Measurements from ENCODE around the gene PITPNM1. TPM values are rescaled to one million over a fixed set of nuclear protein-coding genes. Genes with fewer than 3 reads are reported as not detected.
"Not testable (repeated sequence)": the region's sequence is repeated elsewhere in the genome, so short reads cannot be mapped to it uniquely, and the experiment has no call there.

PITPNM1 gene
- polyA plus RNA-seq, 4 donors: 26.9 to 38.6 (median 33.7) TPM

DNA sequence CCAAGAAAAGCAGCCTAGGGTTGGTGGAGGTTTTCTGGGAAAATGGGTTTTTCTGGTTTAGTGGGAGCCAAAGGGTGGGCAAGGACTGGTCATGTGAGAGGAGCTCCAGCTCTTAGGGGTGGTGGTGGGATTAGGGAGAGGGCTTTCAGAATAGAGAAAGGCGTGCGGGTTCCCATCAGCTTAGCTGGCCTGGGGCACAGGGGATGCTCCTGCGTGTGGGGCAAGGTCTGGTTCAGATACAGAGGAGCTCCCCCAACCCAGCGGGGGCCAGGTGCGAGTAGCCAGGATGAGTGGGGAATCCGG is 36.8 kb downstream of the PITPNM1 start:
- no peak for DNase-seq (ENCODE audit: low read depth in 4 of 4, low spot score in 3 of 4)

DNA sequence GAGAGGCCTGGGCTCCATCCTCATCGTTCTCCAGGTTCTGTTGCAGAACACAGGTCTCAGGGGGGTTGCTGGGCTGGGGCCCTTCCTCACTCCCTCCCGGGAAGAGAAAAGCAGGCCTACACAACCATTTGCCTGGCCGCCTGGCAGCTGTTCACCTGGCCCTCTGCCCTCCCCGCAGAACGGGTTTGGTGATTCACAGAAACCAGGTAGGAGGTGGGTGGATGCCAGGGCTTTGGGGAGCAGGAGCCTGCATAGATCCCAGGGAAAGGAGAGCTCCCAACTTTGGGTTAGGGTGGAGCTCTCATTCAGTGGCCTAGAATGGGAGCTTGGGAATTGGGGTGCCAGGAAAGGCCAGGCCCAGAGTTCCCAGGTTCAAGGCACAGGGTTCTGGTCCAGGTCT is 37.1 kb downstream of the PITPNM1 start:
- no peak for DNase-seq (ENCODE audit: low read depth in 4 of 4, low spot score in 3 of 4)

DNA sequence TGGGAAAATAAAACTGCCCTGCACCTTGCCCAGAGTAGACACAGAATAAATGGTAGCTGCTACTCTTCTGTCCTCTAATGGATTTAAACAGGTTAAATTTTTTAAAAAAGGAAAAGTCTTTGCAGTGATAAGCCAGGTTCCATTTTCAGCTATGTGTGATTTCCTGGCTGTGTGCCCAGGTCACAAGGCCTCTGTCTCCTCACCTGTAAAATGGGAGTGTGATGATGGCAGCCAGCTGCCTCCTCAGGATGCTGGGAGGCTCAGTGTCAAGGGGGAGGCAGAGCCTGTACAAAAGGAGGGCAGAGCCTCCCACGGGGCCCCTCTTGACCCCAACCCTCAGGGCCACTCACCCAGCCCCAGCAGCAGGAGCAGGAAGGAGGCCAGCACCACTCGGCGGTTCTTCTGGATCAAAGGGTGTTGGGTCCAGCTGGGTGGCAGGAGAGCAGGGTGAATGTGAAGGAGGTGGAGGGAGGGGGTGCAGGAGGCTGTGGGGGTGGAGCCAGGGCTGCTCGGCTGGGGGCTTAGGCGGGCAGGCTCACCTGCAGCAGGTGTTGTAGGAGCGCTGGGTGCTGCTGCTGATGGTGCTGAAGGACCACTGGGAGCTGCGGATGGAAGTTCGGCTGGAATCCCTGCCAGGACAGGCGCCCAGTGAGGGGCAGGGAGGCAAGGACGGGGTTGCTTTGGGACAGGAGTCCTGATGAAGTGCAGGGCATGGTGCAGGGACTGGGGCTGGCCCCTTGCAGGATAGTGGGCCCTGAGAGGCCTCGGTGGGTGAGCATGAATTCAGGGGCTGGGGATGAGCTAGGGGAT is 38.0 kb downstream of the PITPNM1 start:
- DNase-seq (ENCODE audit: low read depth in 4 of 4, low spot score in 3 of 4): no peak

DNA sequence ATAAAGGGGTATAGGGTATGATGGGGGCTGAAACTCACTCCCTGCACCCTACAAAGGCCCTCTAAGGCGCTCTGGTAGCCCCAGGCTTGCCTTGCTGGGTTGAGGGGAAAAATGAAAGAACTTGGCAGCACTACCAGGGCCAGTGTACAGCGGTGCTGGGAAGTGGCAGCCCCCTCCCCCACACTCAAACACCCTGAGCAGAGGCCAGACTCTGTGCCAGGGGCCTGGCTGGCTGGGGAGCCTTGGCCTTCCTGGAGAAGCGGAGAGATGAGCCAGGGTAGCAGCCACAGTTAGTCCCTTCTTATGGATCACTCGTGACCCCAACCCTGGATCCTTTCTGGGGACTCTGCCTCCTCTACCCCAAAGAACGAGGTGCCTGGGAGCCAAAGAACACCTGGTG is 38.8 kb downstream of the PITPNM1 start:
- DNase-seq (ENCODE audit: low read depth in 4 of 4, low spot score in 3 of 4): no peak

DNA sequence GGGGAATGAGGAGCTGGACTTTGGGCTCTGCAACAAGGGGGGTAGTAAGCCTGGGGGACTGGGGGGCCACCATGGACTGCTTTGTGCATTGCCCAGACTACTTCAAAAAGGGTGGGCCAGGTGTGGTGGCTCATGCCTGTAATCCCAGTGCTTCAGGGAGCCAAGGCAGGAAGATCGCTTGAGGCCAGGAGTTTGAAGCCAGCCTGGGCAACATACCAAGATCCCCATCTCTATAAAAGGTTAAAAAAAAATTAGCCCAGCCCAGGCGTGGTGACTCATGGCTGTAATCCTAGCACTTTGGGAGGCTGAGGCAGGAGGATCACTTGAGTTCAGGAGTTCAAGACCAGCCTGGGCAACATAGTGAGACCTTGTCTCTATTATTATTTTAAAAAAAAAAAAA is 39.6 kb downstream of the PITPNM1 start:
- DNase-seq (ENCODE audit: low read depth in 4 of 4, low spot score in 3 of 4): not testable (repeated sequence)

DNA sequence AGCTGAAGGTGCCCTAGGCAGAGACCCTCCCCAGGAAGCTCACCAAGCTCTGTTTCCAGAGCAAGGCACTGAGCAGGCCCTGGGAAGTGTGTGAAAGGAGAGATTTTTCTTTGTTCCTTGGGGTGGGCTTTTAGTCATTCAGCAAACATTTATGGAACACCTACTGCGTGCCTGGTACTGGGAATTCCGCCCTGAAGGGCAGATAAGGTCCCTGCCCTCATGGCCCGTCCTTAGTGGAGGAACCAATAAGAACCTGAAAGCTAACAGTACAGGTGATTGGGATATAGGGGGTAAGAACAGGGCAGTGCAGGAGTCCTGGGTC is 40.0 kb downstream of the PITPNM1 start:
- DNase-seq (ENCODE audit: low read depth in 4 of 4, low spot score in 3 of 4): no peak

DNA sequence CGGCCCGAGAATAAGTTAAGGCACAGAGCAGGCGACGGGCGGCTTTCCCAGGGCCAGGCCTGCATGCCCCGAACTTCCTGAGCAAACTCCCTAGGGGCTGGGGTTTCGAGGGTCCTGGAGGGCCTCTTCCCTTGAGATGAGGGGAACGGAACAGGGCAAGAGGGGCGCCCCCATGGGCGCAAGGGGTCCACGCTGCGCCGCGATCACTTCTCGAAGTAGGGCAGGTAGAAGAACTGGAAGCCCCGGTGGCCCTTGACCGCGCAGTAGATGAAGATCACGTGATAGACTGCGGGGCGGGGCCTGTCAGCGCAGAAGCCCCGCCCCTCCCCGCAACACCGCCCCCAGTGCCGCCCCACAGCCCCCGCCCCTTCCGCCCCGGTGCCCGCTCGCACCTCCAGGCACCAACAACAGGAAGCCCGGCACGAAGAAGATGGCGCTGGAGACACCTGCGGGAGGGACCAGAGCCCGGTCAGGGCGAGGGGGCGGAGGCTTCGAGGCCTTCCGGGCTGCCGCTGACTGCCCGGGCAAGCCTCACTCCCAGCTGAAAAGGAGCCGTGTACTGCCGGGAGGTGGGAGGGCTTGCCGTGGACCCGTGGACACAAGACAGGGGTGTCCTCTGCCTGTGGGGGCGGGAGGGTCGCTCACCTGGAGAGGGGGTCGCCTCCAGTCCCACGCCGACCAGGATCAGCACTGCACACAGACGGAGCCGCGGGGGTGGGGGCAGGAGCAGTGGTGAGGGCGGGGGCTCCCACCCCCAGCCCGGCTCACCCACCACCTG is 40.6 kb downstream of the PITPNM1 start:
- DNase-seq (ENCODE audit: low read depth in 4 of 4, low spot score in 3 of 4): peak in 3 of 4 donors; percentile 64 to 70 (median 70)

DNA sequence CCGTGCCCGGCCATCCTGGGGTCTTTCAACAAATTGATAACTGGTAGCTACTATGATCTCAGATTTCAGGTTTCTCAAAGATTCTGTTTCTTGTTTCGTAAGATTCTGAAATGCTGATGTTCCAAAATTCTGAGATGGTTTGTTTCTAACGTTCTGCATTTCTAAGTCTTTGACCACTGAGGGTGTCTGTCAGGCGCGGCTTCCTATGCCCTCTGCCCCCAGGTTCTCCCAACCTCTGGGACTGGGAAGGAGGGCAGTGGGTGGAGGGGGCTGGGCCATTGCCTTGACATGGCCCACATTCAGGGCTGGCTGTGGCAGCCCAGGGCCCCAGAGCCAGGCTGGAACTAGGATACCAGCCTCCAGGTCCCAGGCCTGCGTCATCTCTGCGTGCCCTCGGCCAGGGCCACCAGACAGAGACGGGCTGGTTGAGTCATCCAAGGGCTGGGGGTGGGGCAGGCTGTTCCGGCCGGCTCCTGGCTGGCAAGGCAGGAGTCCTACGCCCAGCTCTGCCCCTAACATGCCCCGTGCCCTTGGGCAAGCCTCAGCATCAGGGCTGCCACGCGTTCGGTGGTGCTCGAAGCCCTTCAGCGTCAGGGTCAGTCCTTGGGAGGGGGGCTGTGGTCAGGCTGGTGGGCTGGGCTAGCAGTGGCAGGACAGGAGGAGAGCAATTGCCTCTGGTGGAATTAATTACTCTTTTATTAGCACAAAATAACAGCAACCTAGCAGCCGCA is 41.3 kb downstream of the PITPNM1 start:
- DNase-seq (ENCODE audit: low read depth in 4 of 4, low spot score in 3 of 4): no peak

DNA sequence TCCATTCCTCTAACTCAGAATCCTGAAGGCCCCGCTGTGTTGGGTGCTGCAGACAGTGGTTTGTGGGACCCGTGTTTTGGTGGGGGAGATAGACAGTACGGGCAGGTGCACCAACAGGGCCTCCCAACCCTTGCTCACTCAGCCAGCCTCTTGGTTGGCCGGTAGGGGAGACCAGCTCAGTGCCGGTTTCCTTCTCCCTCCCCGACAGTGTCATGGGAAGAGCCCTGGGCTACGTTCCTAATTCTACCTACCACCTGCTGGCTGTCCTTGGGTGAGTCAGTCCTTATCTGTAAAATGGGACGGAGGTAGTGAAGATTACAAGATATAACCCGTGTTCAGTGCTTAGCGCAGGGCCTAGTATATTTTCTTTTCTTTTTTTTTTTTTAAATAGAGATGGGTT is 42.0 kb downstream of the PITPNM1 start:
- DNase-seq (ENCODE audit: low read depth in 4 of 4, low spot score in 3 of 4): no peak

DNA sequence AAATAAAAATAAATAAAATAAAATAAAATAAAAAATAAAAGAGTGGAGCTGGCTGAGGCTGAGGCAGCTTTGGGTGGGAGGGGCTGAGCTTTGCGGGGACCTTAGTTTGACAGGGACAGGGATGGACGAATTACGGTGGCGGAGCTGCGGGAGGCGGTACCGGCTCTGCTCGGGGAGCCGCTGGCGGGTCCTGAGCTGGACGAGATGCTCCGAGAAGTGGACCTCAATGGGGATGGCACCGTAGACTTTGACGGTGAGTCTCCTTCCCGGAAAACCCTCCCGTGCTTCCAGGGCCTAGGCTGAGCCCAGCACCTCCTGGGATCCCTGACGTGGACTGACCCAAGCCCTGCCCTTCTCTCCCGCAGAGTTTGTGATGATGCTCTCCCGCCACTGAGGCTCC is 46.9 kb downstream of the PITPNM1 start:
- no peak for DNase-seq (ENCODE audit: low read depth in 4 of 4, low spot score in 3 of 4)

DNA sequence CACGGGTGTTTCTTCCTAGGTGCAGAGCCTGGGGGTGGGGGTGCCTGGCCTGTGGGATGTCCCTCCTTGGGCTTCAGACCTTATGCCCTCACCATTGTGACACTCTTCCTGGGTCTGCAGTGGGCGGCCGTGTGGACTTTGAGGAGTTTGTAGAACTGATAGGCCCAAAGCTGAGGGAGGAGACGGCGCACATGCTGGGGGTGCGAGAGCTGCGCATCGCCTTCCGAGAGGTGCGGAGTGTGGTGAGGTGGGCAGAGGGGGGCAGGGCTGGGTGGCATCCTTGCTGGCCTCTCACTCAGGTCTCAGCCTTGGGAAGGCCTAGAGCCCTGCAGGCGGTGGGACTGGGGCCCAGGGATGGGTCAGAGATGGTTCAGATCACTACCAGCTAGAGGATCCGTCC is 47.7 kb downstream of the PITPNM1 start:
- no peak for DNase-seq (ENCODE audit: low read depth in 4 of 4, low spot score in 3 of 4)

DNA sequence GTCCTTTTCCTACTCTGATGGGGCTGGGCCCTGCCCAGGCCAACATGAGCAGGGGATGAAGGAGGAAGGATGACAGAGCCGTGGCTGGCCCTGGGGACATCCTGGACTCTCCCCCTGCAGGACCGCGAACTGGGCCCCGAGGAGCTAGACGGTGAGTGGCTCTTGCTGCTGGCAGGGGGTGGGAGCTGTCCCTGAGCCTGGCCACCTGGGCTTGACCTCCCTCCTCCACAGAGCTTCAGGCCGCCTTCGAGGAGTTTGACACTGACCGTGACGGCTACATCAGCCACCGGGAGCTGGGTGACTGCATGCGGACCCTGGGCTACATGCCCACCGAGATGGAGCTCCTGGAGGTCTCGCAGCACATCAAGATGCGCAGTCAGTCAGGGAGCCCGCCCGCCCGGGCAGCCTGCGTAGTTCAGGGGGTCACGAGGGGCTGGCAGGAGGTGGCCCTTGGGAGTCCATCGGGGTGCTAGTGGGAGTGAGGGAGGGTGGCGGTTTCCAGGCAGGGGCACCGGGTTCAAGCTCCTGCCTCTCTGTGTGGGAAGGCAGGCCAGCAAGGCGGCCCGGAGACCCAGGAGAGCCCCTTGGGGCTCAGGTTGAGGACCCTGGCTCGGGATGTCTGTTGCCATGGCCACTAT is 49.0 kb downstream of the PITPNM1 start:
- no peak for DNase-seq (ENCODE audit: low read depth in 4 of 4, low spot score in 3 of 4)

DNA sequence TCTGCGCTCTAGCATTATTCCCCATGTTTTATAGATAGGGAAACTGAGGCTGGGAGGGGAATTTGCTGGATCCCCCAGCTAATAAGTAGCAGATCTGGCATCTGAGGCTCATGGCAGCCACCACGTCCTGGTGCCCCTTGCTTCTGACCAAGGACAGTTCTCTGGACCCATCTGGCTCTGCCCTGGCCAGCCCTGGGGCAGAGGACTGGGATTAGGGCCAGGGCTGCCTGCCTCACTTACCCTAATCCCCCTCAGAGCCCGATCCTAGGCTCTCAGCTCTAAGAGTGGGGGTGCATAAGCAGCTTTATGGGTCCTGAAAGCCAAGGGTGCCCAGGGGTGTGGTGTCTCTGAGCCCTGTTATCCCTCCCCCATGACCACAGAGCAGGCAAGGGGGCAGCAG is 50.1 kb downstream of the PITPNM1 start, which contains the start of gene CABP4:
TSS of gene CABP4 (plus strand) at position 301 of the 400 bp plus-strand sequence. CDS start at position 371, 70 bp downstream.
- no peak for DNase-seq (ENCODE audit: low read depth in 4 of 4, low spot score in 3 of 4)

DNA sequence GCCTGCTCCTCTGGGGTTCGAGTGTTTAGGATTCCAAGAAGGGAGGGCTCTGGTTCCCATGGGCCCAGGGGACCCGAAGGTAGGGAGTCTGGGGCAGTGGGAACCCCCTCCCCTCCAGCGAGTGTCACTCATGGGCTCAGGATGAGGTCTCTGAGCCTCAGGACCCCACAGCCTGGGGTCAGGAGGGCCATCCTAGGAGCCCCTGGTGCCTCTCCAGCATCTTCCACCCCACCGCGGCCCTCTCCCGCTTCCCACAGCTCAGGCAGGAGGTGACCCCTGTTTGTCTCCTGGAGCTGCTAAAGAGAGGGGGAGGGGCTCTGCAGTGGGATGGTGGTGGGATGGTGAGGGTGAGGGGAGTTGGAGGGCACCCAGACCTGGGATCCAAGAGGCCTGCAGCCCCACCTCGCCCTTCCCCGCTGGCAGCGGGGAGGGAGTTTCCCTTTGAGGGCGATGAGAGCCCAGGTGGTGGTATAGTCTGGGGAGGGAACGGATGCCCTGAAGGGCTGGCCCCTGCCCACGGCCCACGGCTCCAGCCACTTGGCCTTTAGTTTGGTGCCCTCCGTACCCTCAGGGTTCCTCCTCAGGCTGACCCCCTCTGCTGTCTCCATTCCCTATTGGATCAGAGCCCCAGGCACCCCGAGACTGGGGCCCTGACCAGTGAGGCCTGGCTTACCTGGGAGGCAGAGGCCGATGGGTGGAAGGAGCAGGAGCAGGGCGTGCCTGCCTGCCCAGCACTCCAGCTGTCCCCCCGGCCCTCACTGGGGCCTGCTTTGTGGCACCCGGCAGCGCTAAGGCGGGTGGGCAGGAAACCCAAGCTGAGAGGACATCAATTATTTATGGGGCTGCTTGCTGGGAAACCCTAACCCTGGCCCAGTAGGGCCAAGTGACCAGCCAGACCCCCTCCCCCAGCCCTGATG is 51.1 kb downstream of the PITPNM1 start:
- no peak for DNase-seq (ENCODE audit: low read depth in 4 of 4, low spot score in 3 of 4)

DNA sequence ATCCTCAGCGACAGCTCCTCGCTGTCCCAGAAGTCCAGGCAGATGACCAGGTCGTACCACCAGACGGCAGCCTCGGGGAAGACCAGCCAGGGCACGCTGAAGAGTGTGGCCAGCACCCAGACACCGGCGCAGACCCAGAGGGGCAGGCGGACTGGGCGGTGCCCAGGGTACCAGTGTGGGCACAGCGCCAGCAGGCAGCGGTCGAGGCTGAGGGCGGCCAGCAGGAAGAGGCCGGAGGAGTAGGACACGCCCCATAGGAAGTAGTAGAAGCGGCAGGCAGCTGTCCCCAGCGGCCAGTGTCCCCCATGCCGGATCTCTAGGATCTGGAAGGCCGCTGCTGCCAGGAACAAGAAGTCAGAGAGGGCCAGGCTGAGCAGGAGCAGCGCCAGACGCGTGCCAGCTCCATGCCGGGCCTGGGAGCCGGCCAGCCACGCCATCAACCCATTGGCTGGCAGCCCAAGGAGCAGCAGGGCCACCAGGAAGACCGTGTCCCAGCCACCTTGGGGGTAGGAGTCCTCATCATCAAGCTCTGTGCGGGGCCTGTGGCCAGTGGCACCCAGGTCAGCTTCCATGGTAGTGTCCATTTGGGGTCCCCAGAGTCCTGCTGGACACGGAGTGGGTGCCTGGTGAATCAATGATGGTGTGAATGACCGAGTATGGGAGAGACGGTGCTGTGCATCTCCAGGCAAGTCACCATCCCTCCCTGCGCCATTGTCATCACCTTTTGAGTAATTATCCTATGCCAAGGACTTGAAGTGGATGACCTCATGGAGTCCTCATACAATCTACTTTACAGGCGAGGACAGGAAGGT is 52.8 kb downstream of the PITPNM1 start, which contains the start of gene GPR152:
TSS of gene GPR152 (minus strand) at position 589 of the 812 bp plus-strand sequence. CDS start at position 584, 5 bp downstream.
- no peak for DNase-seq (ENCODE audit: low read depth in 4 of 4, low spot score in 3 of 4)

DNA sequence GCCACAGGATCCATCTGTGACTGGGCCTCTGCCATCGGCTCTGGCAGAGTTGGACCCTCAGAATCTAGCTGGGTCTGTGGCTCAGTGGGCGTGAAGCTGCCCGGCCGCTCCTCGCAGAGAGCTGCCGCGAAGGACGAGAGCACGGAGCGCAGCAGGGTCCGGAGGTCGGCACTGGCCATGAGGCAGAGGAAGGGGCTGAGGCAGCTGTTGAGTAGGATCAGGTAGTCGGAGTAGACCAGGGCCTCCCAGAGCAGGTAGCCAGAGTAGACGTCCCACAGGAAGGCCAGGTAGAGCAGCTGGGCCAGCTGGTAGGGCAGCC is 53.5 kb downstream of the PITPNM1 start:
- no peak for DNase-seq (ENCODE audit: low read depth in 4 of 4, low spot score in 3 of 4)

DNA sequence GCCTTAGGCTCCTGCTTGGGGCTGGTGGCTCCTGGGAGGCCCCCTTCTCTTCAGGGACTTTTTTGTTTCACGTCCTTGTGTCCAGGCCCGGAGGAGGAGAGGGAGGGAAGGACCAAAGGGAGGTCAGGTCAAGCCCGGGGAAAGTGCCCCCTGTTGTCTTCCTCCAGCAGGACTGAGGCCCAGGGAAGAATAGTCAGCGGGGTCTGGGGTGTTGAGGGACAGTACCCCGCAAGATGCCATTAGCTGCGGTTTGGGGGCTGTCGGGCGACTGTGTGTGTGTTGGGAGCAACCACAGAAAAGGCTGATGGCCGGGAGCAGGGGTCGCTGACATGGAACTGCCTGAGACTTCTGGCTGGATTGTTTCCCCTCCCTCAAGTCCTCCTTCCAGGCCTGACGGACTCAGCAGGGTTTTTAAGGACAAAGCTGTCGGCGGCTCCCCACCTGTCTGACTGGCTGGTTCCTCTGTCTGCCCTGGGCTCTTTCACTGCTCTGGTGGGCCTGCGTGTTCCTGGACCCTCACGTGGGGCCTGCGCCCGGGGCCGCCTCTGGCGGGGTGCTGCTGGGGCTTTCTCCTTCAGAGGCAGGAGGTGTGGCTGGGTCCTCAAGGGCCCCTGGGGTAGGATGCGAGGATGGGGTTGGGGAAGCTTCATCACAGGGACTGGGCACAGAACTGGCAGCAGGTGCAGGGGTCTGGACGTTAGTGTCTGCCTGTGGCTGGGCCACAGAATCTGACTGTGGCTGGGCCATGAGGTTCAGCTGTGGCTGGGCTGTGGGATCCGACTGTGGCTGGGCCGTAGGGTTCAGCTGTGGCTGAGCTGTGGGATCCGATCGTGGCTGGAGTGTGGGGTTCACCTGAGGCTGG is 54.1 kb downstream of the PITPNM1 start:
- no peak for DNase-seq (ENCODE audit: low read depth in 4 of 4, low spot score in 3 of 4)

DNA sequence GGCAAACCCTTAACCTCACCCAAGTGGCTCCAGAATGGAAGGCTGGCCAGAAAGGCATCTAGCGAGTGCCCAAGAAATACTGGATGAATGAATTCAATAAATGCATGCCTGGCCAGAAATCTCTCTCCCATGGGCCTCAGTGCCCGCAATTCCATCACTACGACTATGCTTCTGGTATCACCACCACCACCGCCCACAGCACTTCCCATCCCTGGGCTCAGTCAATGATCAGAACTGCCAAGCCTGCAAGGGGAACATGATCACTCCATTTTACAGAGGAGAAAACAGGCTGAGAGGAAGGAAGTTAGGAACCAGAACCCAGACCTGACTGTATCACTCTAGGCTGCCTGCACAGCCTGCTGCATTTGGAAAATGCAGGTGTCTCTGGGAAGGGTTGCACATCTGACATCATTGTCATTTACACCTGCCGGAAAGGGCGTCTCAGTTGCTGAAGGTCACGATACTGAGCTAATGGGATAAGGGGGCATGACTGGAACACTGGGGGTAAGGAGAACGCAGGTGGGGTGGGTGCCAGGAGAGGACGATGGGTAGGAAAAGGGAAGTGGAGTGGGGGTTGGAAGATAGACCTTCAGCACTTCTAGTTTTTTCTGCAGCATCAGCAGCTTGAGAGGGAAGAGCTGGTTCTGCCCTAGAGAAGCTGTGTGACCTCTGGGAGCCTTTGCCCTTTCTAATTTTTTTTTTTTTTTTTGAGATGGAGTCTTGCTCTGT is 55.9 kb downstream of the PITPNM1 start:
- no peak for DNase-seq (ENCODE audit: low read depth in 4 of 4, low spot score in 3 of 4)

Measured in left renal pelvis (tissue), 4 donors.